RKO (cell line): ENCODE data around the gene ASPSCR1.

Source experiments
- DNase-seq: peaks from one replicate; pipeline ENCODE4 v3.0.0-alpha.2; 2016; ENCODE audit warnings: low spot score

Gene ASPSCR1

GRCh38 chr17:82042649-82043048, 65.2 kb downstream of the ASPSCR1 start:
- DNase-seq, result no peak

GRCh38 chr17:82043507-82043906, 66.1 kb downstream of the ASPSCR1 start:
- DNase-seq, result no peak

- no peak for DNase-seq
Measured at GRCh38 chr17:82045936-82046484, 68.6 kb downstream of the ASPSCR1 start.

GRCh38 chr17:82046903-82047302, 69.5 kb downstream of the ASPSCR1 start:
- no peak for DNase-seq

- no peak for DNase-seq
Measured at GRCh38 chr17:82047379-82047778, 70.0 kb downstream of the ASPSCR1 start.

- DNase-seq, result no peak
Measured at GRCh38 chr17:82047914-82048570, 70.6 kb downstream of the ASPSCR1 start.

- no peak for DNase-seq
Measured at GRCh38 chr17:82048571-82048971, 71.1 kb downstream of the ASPSCR1 start.

GRCh38 chr17:82049106-82049505, 71.7 kb downstream of the ASPSCR1 start:
- DNase-seq, result no peak

GRCh38 chr17:82049521-82049971, 72.1 kb downstream of the ASPSCR1 start:
- no peak for DNase-seq

GRCh38 chr17:82050152-82050760, 72.8 kb downstream of the ASPSCR1 start:
- no peak for DNase-seq

- DNase-seq, result no peak
Measured at GRCh38 chr17:82050761-82051641, 73.6 kb downstream of the ASPSCR1 start.

- peak; percentile 69 for DNase-seq
Measured at GRCh38 chr17:82051776-82052637, 74.6 kb downstream of the ASPSCR1 start, which contains the start of the genes GPS1 and RFNG. GPS1 (plus strand) TSS chr17:82051898; CDS start chr17:82051932, 34 bp downstream. RFNG (minus strand) TSS chr17:82051811; CDS start chr17:82051766, 45 bp downstream.

GRCh38 chr17:82052638-82053059, 75.2 kb downstream of the ASPSCR1 start:
- no peak for DNase-seq

- DNase-seq, result no peak
Measured at GRCh38 chr17:82053130-82053529, 75.7 kb downstream of the ASPSCR1 start.

- DNase-seq, result no peak
Measured at GRCh38 chr17:82053556-82054263, 76.3 kb downstream of the ASPSCR1 start.

GRCh38 chr17:82054351-82055022, 77.1 kb downstream of the ASPSCR1 start:
- DNase-seq, result no peak

GRCh38 chr17:82055023-82055964, 77.9 kb downstream of the ASPSCR1 start:
- DNase-seq, result no peak

- DNase-seq, result no peak
Measured at GRCh38 chr17:82055965-82056728, 78.7 kb downstream of the ASPSCR1 start.
